GM19452 (cell line): Measurements from ENCODE around the gene RUNX2.
"Not testable (repeated sequence)": the region's sequence is repeated elsewhere in the genome, so short reads cannot be mapped to it uniquely, and the experiment has no call there.

Experiments
- ATAC-seq: cut with Tn5 transposase; IDR thresholded peaks from one replicate; pipeline ENCODE4 v1.9.1; 2021; ENCODE audit not compliant: unreplicated experiment

RUNX2 gene

DNA sequence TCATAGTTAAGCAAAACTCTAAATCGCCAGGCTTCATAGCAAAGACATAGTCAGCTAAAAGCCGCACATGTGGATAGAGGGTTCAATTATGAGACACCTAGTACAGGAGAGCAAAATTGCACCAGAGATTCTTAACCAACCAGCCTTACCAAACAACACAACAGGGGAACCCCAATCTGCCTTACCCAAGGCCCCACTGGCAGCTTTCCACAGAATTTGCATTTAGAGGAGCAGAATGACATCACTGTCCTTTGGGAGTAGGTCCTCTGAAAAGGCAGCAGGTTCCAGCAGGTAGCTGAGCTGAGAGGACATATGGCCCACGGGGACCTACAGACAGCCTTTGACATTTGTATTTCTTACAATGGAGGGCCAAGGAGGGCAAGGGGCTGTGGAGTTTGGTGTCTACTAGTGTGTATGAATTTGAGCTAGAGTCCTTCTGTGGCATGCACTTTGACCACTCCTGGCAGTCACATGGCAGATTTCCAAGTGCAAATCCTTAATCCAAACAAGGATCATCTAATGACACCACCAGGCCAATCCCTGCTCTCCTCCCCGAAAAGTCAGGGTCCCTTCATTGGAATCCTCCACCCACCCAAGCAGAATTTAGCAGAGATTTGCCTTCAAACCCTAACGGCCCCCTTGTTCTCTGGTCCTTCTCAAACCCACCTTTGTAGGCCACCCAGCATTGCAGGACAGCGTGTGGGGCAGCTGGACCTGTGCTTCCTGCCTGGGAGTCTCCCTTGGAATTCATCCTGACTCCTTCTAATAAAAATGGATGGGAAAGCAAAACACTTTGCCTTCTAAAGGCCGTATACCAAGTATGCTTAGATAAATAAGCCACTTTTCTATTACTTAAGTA lies 220.8 kb downstream of the RUNX2 start:
- peak; percentile 97 for ATAC-seq

DNA sequence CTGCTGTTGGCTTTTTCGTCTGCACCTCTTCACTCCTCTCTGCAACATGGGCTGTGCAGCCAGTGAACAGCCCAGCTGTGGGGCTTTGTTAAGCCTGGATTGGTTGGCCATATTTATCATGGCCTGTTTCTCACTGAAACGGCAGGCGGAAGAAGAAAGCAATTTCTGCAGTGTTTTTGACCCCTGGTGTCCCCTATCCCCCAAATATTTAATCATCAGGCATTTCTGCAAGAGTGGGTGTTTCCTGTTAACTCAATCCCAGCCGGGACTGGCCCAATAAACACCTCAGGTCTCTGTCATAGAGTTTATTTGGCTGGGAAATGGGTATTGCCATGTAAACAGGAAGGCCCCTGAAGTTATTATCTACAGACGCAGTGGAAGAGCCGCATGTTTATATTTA lies 224.4 kb downstream of the RUNX2 start:
- ATAC-seq: no peak

DNA sequence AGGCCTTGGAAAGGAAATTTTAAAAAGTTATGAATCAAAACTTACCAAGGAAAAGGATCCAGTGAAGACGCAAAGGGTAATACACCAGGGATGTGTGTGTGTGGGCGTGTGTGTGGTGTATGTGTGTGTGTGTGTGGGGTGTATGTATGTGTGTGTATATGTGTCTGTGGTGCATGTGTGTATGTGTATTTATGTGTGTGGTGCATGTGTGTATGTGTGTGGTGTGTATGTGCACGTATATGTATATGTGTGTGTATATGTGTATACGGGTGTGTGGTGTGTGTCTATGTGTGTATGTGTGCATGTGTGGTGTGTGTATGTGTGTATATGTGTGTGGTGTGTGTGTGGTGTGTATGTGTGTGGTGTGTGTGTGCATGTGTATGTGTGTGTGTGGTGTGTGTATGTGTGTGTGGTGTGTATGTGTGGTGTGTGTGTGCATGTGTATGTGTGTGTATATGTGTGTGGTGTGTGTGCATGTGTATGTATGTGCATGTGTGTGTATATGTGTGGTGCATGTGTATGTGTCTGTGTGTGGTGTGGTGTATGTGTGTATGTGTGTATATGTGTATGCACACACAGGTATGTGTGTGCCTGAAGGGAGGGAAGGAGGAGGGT lies 225.7 kb downstream of the RUNX2 start:
- ATAC-seq: no peak

DNA sequence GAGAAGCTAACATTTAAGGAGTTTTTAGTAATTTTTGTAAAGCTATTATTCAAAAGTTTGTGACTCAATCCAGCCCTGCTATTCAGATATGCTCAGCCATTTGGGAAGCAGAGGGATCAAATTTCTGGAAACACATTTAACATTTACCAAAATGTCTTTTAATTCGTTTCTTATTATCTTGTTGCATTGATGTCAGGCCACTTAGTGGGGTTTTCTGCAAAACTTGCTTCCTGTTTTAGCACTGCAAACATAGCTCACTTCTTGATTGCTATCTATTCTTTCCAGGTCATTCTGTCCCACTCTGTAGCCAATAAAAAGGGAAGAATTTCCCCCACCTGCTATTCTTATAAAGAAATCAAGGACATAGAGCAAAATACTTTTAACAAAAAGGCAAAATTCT lies 226.5 kb downstream of the RUNX2 start:
- ATAC-seq: no peak

DNA sequence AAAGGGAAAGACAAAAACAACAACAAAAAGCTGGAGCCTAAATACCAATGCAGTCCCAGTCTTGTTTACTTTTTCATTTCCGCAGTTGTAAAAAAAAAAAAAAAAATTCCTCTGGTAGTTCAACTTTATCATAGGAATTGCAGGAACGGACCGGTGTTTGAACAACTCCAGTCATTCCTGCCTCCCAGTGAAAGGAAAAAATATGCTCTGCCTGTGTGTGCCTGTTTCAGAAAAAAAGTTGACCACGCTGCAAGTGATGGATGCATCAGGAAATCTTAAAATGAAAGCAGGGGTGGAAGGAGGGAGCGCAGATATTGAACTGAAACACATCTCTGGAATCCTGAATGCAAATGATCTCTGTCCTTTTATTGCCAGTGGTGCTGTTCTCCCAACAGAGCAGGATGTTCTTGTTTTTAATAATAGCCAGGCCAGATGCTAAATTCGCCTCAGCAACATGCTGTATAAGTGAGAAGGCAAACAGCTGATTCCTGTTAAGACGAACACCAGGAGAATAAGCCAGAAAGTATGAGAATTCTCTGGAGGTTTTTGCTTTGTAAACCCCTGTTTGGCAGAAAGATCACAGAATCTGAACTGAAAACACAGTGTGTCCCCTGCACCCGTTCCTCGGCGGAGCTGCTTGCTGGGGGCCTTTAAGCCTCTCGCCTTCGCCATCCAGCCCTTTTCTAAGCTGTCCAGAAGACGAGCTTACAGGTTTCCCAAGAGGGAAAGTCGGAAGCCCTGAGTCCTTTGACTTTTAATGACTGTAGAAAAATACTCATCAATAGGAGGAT lies 228.0 kb downstream of the RUNX2 start:
- ATAC-seq: no peak

DNA sequence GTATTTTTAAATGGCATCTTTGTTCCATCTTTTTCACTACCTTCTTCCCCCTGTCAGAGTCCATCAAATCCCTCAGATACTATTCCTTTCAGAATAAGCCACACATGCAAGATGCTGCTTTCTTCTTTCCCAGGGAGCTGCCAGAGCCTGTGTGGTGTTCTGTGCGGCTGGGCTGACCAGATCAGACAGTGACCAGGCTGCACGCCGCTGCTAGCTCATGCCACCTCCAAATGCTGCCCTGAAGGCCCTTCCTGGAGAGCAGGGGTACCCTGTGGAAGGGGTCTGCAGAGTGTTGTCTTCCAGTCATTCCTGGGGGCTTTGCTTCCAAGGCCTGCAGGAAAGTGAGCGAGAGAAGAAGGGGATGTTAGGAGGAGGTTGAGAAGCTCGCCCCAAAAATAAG lies 228.7 kb downstream of the RUNX2 start:
- no peak for ATAC-seq

DNA sequence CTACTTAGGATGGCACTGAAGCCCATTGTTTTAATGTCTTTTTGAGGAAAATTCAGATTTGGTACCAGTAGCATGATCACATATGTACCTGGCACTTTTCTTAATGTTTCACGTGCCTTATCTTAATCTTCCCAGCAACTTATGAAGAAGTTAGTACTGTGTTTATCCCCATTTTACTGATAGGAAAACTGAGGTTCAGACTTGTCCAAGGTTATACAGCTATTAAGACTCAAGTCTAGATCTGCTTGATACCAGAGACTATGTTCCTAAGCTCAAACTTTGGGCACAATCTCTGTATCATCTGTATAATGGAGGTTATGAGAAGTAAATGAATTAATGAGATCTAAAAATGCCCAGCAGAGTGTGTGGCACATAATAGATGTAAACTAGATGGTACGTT lies 229.3 kb downstream of the RUNX2 start:
- ATAC-seq: no peak

DNA sequence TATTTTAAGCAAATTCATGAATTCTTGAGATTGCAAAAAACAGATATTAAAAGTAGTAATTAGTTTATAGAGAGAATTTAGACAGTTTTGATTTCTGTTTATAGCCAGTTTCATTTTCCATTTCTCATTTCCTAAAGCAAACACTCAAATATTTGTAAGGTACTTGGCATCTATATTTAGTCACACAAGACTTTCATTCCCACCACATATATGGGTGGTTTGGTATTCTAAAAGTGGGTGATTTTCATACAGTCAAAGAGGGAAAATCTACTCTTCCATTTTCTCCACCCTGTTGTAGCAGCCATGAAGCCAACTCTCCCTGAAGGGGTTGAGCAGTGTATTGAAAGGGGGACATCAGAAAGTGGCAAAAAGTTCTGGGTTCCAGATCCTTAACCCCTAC lies 230.7 kb downstream of the RUNX2 start:
- ATAC-seq: peak; percentile 53

DNA sequence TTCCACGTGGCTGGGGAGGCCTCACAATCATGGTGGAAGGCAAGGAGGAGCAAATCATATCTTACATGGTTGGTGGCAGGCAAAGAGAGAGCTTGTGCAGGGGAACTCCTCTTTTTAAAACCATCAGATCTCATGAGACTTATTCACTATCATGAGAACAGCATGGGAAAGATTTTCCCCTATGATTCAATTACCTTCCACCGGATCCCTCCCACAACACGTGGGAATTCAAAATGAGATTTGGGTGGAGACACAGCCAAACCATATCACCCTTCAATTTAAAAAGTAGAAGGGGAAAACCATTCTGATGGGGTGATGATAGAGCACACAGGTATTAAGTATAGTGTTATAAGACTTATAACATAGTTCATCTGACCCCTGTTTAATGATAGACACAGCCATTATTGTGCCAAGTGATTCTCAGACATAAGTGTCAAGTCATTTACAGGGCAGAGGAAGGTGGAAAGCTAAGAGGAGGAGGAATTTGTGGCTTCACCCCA lies 232.2 kb downstream of the RUNX2 start:
- not testable (repeated sequence) for ATAC-seq

DNA sequence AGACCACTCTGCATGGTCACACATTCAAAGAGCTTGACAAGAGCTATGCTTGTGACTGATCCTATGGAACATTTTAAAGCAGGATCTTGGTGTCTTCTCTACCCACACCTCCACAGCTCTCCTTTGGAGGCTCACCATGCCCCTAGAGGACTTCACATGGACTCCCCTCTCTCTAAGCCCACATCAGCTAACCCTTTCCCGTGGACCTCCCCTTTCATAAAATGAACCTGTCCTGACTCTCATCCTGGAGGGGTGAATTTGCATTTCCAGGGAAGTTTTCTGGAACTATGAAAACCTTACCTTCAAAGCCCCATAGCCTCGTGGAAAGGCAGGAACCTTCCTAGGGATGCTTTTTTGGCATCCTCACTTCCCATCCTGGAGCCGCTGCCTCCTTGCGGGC lies 234.0 kb downstream of the RUNX2 start:
- ATAC-seq: no peak

DNA sequence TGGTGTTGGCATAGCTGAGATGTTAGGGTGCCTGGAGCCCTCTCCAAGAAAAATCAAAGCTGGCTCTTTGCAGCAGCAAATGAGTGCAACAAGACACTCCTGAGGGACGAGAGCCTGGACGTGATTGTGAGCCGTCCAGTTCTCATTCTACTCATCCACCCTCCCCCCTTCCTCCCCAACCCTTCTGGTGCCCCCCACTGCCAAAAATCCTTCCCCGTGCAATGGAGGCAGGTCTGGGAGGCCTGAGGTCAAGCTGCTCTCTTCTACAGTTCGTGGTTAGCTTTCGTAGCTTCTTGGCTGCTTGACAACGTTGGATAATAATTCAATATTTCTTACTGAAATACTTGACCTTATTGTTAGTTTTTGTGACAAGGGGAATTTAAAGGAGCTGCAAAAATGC lies 234.9 kb downstream of the RUNX2 start:
- no peak for ATAC-seq

DNA sequence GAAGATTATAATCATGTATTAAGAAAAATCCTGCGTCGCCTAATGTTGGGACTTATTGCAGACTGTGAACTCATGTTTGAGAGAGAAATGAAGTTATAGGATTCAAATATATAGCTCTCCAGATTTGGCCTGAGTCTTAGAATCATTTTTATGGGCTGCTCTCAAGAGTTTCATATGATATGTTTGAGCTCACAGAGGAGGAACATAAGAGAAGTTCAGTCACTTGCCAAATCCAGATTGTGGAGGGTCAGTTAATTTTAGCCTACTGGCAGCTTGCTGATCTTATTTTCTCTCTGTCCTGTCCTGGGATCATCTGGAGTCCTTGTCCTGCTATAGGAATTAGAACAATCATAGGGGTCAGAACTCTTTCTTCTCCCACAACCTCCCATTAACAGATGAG lies 235.7 kb downstream of the RUNX2 start:
- no peak for ATAC-seq

DNA sequence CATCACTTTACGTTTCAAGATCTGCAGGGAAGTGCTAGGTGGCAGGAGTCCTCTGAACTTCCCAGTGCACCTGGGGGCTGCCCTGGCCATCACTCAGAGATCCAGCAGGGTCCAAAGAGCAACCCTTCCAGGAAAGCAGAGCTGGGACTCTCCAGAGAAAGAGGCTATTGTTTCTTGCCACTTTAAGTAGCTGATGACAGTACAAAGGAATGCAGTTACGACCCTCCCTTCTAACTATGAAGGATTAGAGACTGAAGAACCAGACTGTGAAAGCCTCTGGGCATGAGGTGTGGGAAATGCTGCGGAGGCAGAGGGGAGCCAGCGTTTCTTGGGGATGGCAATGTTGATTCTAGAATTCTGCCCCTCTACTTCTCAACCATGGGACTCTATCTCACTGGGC lies 238.8 kb downstream of the RUNX2 start:
- no peak for ATAC-seq

DNA sequence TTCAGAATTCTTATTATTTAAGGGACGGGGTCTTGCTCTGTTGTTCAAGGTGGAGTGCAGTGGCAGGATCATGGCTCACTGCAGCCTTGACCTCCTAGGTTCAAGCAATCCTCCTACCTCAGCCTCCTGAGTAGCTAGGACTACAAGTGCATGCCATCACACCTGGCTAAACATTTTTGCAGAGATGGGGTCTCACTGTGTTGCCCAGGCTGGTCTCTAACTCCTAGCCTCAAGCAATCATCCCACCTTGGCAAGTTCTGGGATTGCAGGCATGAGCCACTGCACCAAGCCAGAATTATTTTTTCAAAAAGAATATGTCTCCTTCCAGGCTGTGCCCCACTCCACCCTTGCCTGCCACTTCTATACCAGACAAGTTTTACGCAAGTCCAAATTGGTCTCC lies 239.7 kb downstream of the RUNX2 start:
- ATAC-seq: no peak

DNA sequence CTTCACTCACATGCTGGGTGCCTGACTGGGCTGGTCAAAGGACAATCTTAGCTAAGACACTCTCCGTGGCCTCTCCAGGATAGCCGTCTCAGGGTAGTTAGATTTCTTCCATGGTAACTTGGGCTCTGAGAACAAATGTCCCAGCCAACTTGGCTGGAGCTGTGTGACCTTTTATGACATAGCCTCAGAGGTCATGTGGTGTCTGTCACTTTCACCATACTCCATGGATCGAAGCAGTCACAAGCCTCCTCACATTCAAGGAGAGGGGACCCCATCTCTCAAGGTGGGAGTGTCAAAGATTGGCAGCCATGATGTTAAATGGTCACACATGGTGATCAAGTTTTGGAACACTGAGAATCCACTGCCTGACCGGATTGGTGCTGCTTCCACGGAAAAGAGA lies 240.5 kb downstream of the RUNX2 start:
- no peak for ATAC-seq

DNA sequence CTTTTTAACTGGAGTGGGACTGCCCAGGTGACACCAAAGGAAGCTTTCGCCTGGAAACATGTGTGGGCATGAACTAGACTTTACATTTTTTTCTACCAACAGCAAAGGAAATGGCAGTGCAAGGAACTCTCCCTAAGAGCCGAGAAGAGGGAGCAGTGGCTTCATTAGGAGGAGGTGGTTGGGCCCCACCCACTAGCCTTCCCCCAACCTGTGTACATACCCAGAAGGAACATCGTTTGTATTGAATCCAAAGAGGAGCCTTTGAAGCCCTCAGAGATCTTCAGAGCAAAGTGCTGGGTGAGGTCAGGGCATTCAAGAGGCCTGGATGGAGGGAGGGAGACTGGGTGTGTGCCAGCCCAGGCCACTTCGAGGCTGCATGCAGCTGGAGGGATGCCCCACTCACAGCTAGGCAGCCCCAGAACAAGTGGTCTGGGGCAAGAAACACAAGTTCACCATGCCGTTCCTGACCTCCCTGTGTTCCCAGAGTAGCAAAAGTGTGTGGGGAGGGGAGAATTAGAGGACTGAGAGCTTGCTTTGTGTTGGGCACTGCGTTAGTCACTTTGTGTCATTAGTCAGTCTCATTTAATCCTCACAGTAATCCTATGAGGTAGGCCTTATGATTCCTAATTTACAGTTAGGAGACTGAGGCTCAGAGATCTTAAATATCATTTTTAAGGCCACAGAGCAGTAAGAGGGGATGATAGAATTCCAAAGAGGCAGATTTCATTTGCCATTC lies 241.2 kb downstream of the RUNX2 start:
- ATAC-seq: no peak

DNA sequence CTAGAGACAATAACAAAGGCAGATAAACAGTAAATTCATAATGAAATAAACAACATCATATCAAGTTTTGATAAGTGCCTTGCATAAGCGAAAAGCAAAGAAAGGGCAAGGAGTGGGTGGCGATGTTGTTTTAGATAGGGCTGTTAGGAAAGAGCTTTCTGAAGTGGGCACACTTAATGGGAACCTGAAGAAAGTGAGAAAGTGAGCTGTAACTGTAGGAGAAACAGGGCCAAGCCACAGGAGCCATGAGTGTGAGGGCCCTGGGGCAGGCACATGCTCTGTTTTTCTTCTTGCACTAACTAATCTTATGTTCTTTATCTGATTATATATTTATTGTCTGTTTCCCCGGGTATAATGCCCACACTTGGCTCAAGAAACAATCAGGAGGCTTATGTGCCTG lies 243.0 kb downstream of the RUNX2 start:
- no peak for ATAC-seq

DNA sequence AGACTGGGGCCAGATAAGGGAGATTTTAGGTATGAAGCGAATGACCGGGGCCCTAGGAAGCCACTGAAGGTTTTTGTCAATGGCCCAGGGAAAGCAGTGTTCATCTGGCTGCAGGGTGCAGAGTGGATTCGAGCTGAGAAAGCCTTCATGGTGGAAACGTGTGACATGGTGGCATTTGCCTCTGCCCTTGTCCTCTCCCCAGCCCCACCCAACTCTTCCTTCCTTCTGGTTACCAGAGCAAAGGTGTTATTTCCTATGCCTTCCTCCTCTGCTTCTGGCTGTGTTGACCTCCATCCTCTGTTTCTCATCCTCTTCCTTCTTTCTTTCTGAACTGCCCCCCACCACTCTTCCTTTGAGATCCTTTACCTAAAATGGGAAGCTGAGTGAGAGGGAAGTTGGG lies 244.7 kb downstream of the RUNX2 start:
- ATAC-seq: no peak

DNA sequence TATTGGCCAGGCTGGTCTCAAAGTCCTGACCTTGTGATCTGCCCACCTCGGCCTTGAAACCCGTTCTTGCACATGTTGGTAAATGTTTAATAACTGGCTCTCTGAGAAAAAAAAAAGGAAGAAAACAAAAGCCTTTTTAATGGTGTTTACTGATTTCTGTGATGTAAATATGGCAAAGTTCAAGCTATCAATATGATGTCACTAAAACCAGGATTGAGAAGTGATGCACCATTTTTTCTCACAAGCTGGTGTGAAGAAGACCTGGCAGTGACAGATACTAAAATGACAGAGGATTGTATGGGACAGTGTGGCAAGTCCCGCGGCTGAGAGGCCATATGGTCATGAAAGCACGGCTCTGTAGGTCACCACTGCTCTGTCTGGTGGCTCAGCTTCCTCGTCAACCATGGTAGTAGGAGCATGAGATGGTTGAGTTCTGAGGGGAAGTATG lies 245.9 kb downstream of the RUNX2 start:
- no peak for ATAC-seq

DNA sequence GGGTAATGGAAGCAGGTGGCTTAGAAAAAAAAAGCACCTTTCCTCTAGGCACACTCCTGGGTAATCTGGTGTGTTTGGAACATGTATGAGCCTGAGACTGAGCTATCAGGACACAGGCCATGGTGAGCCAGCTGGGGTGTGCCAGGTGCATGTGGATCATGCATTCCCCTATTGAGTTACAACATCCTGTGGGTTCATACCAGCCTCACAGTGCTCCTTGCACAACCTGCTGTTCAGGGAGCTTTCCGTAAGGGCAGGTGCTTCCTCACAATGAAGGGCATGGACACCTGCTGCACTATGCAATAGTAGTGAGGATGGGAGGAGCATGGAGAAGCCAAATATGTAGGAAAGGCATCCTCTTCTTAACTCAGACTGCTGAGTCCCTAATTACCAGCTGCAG lies 246.8 kb downstream of the RUNX2 start:
- ATAC-seq: no peak
